Putamen (tissue), 1 donor: ENCODE data around the gene IRF4.
"Not testable (repeated sequence)": the region's sequence is repeated elsewhere in the genome, so short reads cannot be mapped to it uniquely, and the experiment has no call there.

Experiments
- DNase-seq: peaks from one replicate; pipeline ENCODE4 v3.0.0-alpha.2; 2016; ENCODE audit warnings: low spot score

IRF4 gene

GRCh38 chr6:422433-423054 is 31.0 kb downstream of the IRF4 start:
- DNase-seq: no peak

GRCh38 chr6:423055-423798 is 31.7 kb downstream of the IRF4 start:
- DNase-seq: no peak

GRCh38 chr6:423799-424345 is 32.3 kb downstream of the IRF4 start:
- DNase-seq: no peak

GRCh38 chr6:424741-425417 is 33.3 kb downstream of the IRF4 start:
- DNase-seq: no peak

GRCh38 chr6:425418-425788 is 33.9 kb downstream of the IRF4 start:
- DNase-seq: not testable (repeated sequence)

- DNase-seq: not testable (repeated sequence)
Measured at GRCh38 chr6:426198-426738, 34.7 kb downstream of the IRF4 start.

- no peak for DNase-seq
Measured at GRCh38 chr6:428047-428603, 36.6 kb downstream of the IRF4 start.

- no peak for DNase-seq
Measured at GRCh38 chr6:429515-430121, 38.1 kb downstream of the IRF4 start.

GRCh38 chr6:431504-431903 is 40.0 kb downstream of the IRF4 start:
- no peak for DNase-seq

- DNase-seq: no peak
Measured at GRCh38 chr6:431986-432385, 40.4 kb downstream of the IRF4 start.

- DNase-seq: no peak
Measured at GRCh38 chr6:434051-434705, 42.6 kb downstream of the IRF4 start.

GRCh38 chr6:435441-436307 is 44.1 kb downstream of the IRF4 start:
- no peak for DNase-seq

GRCh38 chr6:436308-437036 is 44.9 kb downstream of the IRF4 start:
- DNase-seq: no peak

- DNase-seq: no peak
Measured at GRCh38 chr6:437037-437392, 45.5 kb downstream of the IRF4 start.

- DNase-seq: no peak
Measured at GRCh38 chr6:438634-439170, 47.1 kb downstream of the IRF4 start.

- DNase-seq: no peak
Measured at GRCh38 chr6:439641-440167, 48.2 kb downstream of the IRF4 start.

GRCh38 chr6:441126-441920 is 49.8 kb downstream of the IRF4 start:
- no peak for DNase-seq

- no peak for DNase-seq
Measured at GRCh38 chr6:443621-444159, 52.1 kb downstream of the IRF4 start.
